DND-41 (cell line): ENCODE measurements around the gene STX19.
A peak's percentile ranks its signal among the peaks of the same experiment; 100 is the strongest.

Experiments
- CTCF ChIP-seq: IDR thresholded peaks from 2 replicates; pipeline ENCODE4 v1.5.1; 2012; ENCODE audit warnings: borderline replicate concordance, low read length, moderate library complexity, mild to moderate bottlenecking; ENCODE audit not compliant: poor library complexity, severe bottlenecking; ENCODE audit errors: extremely low read depth
- EZH2 ChIP-seq: IDR thresholded peaks from 3 replicates; pipeline ENCODE4 v1.6.1; 2012; ENCODE audit warnings: borderline replicate concordance, low read depth, mild to moderate bottlenecking, moderate library complexity, low read length, inconsistent platforms; ENCODE audit not compliant: severe bottlenecking

- TF ChIP-seq CTCF (peak; percentile 47), EZH2 (no peak)
These were observed 8.6 kb upstream of the STX19 start for GRCh38 chr3:94036909-94037507.
